ENCODE results near the gene CDNF. TPM values are rescaled to one million over a fixed set of nuclear protein-coding genes. Genes with fewer than 3 reads are reported as not detected.

Gene CDNF
- total and polyA plus RNA-seq, 2 donors from 2014 or later: 2.1 to 2.3 TPM

DNA sequence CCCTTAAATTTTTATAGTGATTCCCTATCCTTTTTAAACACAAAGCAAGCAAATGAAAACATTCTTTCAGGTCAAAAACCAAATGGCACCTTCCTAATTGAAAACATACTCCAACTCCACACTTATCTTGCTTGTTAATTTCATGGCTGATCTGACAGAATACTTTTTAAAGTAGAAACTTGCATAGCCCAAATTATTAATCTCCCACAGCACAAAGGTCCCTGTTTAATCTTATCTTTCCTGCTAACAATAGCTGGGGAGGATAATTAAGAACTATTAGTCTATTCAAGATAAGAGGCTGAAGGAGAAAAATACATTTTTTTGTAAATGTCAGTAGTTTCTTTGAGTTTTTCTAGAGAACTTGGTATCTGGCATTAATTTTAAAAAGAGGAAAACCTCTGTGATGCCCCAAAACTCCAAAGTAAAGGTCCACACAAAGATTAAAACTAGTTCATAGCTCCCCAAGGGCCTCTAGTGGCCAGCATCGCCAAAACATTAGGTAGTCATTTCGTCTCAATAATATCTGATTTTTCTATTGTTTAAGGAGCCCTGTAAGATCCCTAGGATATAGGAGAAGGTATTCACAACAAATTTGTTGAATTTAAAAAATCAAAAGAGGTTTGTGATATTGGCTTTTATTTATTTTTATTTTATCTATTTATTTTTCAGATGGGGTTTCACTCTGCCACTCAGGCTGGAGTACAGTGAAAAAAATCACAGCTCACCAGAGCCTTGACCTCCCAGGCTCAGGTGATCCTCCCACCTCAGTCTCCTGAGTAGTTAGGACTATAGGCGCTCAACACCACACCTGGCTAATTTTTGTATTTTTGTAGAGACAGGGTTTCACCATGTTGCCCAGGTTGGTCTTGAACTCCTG is 14.7 kb downstream of the CDNF start:
- Histone ChIP-seq H3K4me3 (ENCODE audit: low read length in 3 of 3) (no peak overlapping the region), H3K36me3 (ENCODE audit: control insufficient read depth in 2 of 3, insufficient read depth in 3 of 3, low read length in 3 of 3) (no peaks in the 10 kb centered on the region), H3K4me1 (ENCODE audit: control insufficient read depth in 2 of 3, insufficient read depth in 2 of 3, low read depth in 1 of 3, low read length in 3 of 3) (peaks cover 0 to 6% (median 4%) of the 10 kb centered on the region in 3 donors), H3K27me3 (ENCODE audit: control insufficient read depth, insufficient read depth, low read length) (no peaks in the 10 kb centered on the region), H3K9ac (ENCODE audit: low read length in 3 of 3) (no peak overlapping the region), H3K9me3 (ENCODE audit: control insufficient read depth in 2 of 3, insufficient read depth in 1 of 3, low read length in 3 of 3) (no peaks in the 10 kb centered on the region), H3K27ac (ENCODE audit: low read depth in 2 of 2, low read length in 2 of 2) (peak overlapping the region in 1 of 2 donors; percentile 61)
- DNase-seq (peak in 3 of 5 donors; percentile 33 to 77 (median 63)), FAIRE-seq (peak; percentile 79)
- intact Hi-C loops (cut with DNase I): no loop called here
- peak; percentile 70 for TF ChIP-seq CTCF (IDR thresholded peaks at IDR 0.05; ENCODE audit: borderline replicate concordance, extremely low read depth, insufficient read depth)

DNA sequence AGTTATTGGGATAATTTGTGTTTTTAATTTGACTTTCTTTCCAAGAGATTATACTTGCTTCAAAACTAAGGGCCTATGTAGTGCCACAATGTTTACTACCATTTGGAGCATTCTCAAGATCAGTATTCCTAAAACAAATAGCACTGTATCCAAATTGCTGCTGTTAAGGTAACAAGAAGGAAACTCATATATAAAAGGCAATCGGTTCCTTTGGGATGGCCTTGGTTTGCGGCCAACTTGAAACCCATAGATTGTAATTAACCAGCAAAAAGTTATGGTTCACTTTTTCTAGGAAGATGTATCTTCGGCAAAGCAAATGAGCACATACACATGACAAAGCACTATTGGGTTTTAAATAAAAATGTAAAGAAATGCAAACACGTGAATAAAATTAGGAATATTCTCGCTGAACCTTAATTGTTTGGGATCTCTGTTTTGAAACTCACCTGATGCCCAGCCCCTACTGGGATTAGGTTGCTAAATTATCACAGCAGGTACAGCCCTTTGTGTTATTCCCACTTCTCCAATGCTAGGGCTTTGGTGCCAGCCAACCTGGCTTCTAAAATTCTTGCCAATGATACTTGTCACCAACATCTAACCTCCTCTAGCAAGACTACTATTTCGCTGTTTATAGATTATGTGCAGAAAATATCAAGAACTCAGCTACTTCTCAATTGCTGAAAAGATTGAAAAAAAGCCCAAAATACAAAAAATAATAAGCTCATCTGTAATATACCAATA is 16.0 kb downstream of the CDNF start:
- no peak overlapping the region for H3K4me3 ChIP-seq (ENCODE audit: low read length in 3 of 3)
- intact Hi-C loops (cut with DNase I): no loop called here
- no peak for TF ChIP-seq CTCF (IDR thresholded peaks at IDR 0.05; ENCODE audit: borderline replicate concordance, extremely low read depth, insufficient read depth)
- H3K9ac ChIP-seq (ENCODE audit: low read length in 3 of 3): no peak overlapping the region
- no peaks in the 10 kb centered on the region for H3K9me3 ChIP-seq (ENCODE audit: control insufficient read depth in 2 of 3, insufficient read depth in 1 of 3, low read length in 3 of 3)
- H3K27me3 ChIP-seq (ENCODE audit: control insufficient read depth, insufficient read depth, low read length): no peaks in the 10 kb centered on the region
- H3K4me1 ChIP-seq (ENCODE audit: control insufficient read depth in 2 of 3, insufficient read depth in 2 of 3, low read depth in 1 of 3, low read length in 3 of 3): peaks cover 0 to 6% (median 4%) of the 10 kb centered on the region in 3 donors
- no peaks in the 10 kb centered on the region for H3K36me3 ChIP-seq (ENCODE audit: control insufficient read depth in 2 of 3, insufficient read depth in 3 of 3, low read length in 3 of 3)
- H3K27ac ChIP-seq (ENCODE audit: low read depth in 2 of 2, low read length in 2 of 2): no peak overlapping the region
- no peak for FAIRE-seq
- no peak for DNase-seq

DNA sequence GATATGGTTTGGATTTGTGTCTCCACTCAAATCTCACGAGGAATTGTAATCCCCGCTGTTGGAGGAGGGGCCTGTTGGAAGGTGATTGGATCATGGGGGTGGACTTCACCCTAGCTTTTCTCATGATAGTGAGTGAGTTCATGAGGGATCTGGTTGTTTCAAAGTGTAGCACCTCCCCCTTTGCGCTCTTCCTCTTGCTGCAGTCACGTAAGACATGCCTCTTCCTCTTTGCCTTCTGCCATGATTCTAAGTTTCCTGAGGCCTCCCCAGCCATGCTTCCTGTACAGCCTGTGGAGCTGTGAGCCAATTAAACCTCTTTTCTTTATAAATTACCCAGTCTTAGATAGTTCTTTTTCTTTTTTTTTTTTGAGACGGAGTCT is 17.1 kb downstream of the CDNF start:
- Histone ChIP-seq H3K27me3 (ENCODE audit: control insufficient read depth, insufficient read depth, low read length) (no peaks in the 10 kb centered on the region), H3K4me3 (ENCODE audit: low read length in 3 of 3) (no peak overlapping the region), H3K4me1 (ENCODE audit: control insufficient read depth in 2 of 3, insufficient read depth in 2 of 3, low read depth in 1 of 3, low read length in 3 of 3) (peaks cover 0 to 6% (median 4%) of the 10 kb centered on the region in 3 donors), H3K36me3 (ENCODE audit: control insufficient read depth in 2 of 3, insufficient read depth in 3 of 3, low read length in 3 of 3) (no peaks in the 10 kb centered on the region), H3K27ac (ENCODE audit: low read depth in 2 of 2, low read length in 2 of 2) (no peak overlapping the region), H3K9ac (ENCODE audit: low read length in 3 of 3) (no peak overlapping the region), H3K9me3 (ENCODE audit: control insufficient read depth in 2 of 3, insufficient read depth in 1 of 3, low read length in 3 of 3) (no peaks in the 10 kb centered on the region)
- no peak for DNase-seq
- TF ChIP-seq CTCF (IDR thresholded peaks at IDR 0.05; ENCODE audit: borderline replicate concordance, extremely low read depth, insufficient read depth): no peak
- FAIRE-seq: no peak
- intact Hi-C loops (cut with DNase I): no loop called here

All from kidney (tissue), 14 donors.